Endothelial cell of hepatic sinusoid (primary cell): ENCODE results near the gene FRAS1.
"Not testable (repeated sequence)": the region's sequence is repeated elsewhere in the genome, so short reads cannot be mapped to it uniquely, and the experiment has no call there.

ENCODE experiments used
- in situ Hi-C: cut with HindIII; loops from 2 replicates; pipeline ENCODE4 v1.10.0; 2017; ENCODE audit warnings: low sequenced_read_pairs

Gene FRAS1

GRCh38 chr4:78529569-78530209 lies 472.6 kb downstream of the FRAS1 start:
- in situ Hi-C loops, result no loop called here

DNA sequence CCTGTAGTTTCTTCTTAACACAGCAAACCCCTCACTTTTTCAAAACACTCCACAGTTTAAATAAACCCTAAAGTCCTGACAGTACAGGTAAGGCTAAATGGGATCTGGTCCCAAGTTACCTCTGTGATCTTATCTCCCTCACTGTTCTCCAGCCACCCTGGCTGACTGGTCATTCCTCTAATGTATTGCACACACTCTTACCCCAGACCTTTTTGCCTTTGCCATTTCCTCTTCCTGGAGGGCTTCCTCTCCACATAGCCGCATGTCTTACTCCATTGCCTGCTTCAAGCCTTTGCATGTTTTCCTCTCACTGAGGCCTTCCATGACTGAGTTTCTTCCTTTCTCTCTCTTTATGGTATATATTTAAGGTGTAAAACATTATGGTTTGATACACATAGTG lies 474.9 kb downstream of the FRAS1 start:
- in situ Hi-C loops, result no loop called here

DNA sequence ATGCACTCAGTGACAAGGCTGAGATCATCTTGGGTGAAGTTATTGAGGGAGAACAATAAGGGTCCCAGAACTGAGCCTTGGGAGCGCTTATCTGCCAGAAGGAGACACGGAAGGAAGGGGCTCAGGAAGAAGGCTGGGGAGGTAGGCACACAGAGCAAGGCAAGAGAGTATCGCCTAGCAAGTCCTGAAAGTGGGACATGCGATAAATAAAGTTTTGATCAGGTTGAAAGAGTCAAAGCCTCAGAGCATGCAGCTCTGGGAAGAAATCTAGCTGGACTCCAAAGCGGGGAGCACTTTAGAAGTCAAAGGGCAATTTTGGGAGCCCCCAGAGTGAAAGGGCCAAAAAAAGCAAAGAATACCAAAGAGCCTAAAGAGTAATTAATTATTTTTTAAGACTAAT lies 476.7 kb downstream of the FRAS1 start:
- in situ Hi-C loops, result no loop called here

DNA sequence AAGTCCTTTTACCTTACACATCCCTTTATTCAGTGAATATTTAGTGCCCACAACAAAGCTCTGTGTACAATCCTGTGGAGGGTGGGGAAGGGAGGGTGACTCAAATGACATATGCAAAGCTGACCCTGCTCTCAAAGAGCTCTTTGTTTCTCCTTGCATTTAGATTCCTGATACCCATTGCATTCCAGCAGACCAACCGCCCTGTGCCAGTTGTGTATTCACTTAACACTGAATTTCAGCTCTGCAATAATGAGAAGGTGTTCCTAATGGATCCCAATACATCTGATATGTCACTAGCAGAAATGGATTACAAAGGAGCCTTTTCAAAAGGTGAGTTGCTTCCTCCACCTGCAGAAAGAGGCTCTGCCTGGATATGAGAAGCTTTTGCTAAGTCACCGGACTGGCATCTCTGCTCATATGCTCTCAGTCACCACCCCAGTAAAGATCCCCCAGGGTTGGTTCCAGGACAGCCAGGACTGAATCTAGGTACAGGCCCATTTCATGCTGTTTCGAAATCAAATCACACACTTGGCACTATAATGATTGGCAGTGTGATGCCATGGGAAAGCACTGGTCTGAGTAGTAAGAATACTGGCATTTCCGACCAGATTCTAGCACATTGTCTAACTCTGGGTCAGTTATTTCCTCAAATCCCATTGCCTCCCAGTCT lies 477.3 kb downstream of the FRAS1 start:
- in situ Hi-C loops, result no loop called here

DNA sequence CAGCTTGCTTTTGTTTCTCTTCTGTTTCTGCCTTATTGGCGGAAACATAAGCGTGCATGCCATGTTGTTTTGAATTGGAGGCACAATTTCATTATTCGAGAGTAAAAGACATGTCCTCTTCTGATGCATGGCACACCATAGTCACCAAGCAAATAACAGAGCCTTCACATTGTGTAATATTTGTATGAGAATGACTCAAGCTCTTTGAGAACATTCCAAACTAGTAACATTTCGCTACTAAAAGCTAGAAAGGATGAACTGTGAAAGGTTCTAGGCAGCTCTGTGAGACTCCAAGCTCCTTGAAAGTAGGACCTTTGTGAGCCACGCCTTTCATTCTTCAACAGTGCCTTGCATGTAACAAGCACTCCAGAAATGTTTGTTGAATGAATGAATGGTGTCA lies 485.2 kb downstream of the FRAS1 start:
- in situ Hi-C loops, result no loop called here

DNA sequence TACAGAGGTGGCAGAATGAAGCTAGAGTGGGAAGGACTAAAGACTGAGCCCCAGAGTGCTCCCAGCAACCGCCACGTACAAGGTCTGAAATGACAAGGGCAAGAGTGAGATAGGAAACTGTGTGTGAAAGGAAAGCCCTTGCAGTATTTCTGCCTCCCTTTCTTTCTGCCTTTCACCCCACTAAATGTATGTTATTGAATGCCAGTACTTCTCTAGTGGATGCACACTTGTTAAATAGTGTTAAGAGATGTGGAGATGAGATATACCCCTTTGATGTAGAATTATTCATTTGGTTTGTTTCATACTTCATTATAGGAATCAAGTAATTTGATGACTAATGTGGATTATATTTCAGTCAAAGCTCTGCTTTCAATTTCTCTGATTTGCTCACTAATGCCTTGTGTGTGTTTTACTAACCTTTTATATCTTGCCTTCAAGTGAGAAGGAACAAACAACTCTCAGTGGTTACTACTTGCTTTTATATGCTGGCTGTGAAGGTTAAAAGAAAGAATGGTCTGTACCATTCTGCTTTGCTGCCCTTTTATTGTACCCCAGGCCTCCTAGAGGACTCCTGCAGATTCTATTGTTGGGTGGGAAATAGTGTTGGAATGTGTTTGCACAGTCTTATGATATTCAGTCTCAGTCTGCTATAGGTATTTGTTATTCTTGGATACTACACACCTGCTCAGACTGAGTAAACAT lies 486.5 kb downstream of the FRAS1 start:
- in situ Hi-C loops, result no loop called here

GRCh38 chr4:78544678-78545077 lies 487.6 kb downstream of the FRAS1 start:
- in situ Hi-C loops, result no loop called here

GRCh38 chr4:78545275-78546246 lies 488.4 kb downstream of the FRAS1 start:
- in situ Hi-C loops, result no loop called here

DNA sequence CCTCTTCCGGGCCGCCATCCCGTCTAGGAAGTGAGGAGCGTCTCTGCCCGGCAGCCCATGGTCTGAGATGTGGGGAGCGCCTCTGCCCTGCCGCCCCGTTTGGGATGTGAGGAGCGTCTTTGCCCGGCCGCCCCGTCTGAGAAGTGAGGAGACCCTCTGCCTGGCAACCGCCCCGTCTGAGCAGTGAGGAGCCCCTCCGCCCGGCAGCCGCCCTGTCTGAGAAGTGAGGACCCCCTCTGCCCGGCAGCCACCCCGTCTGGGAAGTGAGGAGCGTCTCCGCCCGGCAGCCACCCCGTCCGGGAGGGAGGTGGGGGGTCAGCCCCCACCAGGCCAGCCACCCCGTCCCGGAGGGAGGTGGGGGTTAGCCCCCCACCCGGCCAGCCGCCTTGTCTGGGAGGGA lies 490.8 kb downstream of the FRAS1 start:
- in situ Hi-C loops, result not testable (repeated sequence)

DNA sequence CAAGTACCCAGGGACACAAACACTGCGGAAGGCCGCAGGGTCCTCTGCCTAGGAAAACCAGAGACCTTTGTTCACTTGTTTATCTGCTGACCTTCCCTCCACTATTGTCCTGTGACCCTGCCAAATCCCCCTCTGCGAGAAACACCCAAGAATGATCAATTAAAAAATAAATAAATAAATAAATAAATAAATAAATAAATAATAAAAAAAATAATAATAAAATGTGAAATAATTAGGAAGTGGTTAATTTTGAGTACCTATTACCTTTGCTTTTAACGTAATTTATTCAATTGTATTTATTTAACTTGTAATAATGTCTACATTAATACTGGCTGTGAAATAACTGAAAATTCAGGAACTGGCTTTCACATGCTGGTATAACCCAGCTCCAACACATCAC lies 491.8 kb downstream of the FRAS1 start:
- in situ Hi-C loops, result not testable (repeated sequence)

DNA sequence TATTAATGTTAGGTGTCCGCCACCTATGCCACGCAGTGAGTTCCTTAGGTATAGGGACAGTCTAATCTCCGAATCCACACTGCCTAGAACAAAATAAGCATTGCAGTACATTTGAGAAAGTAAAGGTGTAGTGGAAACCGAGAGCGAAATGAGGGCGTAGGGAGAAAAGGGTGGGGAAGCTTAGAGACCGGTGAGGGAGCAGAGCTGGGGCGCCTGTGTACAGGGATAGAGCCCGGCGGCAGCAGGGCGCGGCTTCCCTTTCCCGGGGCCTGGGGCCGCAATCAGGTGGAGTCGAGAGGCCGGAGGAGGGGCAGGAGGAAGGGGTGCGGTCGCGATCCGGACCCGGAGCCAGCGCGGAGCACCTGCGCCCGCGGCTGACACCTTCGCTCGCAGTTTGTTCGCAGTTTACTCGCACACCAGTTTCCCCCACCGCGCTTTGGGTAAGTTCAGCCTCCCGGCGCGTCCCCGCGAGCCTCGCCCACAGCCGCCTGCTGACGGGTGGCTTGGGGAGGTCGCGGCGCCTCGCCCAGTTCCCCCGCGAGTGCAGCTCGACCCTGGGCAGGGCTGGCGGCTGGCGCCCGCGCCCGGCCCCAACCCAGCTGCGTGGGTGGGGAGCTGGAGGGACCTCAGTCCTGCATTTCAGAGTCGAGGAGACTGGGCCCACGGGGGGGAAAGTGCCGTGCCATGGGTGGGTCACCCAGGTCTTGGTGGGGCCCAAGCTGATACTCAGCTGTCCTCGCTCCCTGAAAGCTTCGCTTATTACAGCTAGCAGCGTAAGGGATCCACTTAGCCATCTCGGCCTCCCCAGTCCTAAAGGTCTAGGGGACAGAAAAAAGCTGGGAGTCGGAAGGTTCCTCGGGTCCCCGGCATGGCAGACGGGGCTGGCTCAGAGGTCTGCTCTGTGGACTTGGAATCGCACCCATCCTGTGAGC lies 494.6 kb downstream of the FRAS1 start, which contains the start of gene ANXA3:
Gene ANXA3, plus strand, starts transcription at position 351 of the 932 bp plus-strand sequence. CDS start 2,704 bp downstream, outside the sequence.
- in situ Hi-C loops, result no loop called here

- in situ Hi-C loops, result no loop called here
Measured at GRCh38 chr4:78552389-78553042, 495.4 kb downstream of the FRAS1 start.

GRCh38 chr4:78553043-78553396 lies 495.9 kb downstream of the FRAS1 start:
- in situ Hi-C loops, result no loop called here

DNA sequence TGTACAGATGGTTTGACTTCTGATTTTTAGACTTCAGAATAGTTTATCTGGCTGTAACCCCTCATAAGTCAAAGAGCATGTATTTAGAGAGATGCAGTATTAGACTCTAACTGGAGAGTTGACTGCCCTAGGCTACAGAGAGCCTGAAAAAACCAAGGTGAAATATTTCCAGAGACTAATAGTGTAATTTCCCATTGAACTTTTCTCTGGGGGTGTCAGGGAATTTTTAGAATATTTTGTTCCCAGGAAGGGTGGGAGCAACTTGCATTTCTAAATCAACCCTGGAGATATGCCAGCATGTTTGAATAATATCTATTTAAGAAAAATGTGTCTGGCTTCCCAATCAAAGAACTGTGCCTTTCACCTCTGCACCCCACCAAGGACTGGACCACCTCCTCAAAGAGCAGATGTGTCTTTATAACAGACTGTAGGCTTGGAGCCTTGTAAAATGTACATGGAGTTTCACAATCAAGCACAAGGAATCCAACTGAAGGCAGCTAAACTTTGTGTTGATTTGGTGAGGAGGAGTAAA lies 496.5 kb downstream of the FRAS1 start:
- in situ Hi-C loops, result no loop called here

GRCh38 chr4:78556665-78557064 lies 499.5 kb downstream of the FRAS1 start:
- in situ Hi-C loops, result no loop called here

- in situ Hi-C loops, result no loop called here
Measured at GRCh38 chr4:78557841-78558240, 500.7 kb downstream of the FRAS1 start.

- in situ Hi-C loops, result no loop called here
Measured at GRCh38 chr4:78558410-78558809, 501.3 kb downstream of the FRAS1 start.

GRCh38 chr4:78560296-78560963 lies 503.3 kb downstream of the FRAS1 start:
- in situ Hi-C loops, result no loop called here

- in situ Hi-C loops, result no loop called here
Measured at GRCh38 chr4:78561677-78562076, 504.6 kb downstream of the FRAS1 start.
